Panc1 (cell line): Measurements from ENCODE around the gene ISY1. TPM values are rescaled to one million over a fixed set of nuclear protein-coding genes. Genes with fewer than 3 reads are reported as not detected.

ENCODE experiments used
- ATAC-seq: fragments of 200-7000 bp; cut with Tn5 transposase; 2 replicates; pipeline ENCODE4 v1.9.1; 2020; ENCODE audit warnings: mild to moderate bottlenecking, moderate library complexity
- BruUV-seq: library from RNA; stranded (reverse); fragments of 400-500 nt; replicated peaks from 2 replicates; lab custom pipeline; 2021; lab: Mats Ljungman, UMichigan
- CTCF ChIA-PET: fragments of 300-600 bp; sonication (Branson Sonifier 250); formaldehyde crosslinking; loops from one replicate; lab custom pipeline; 2022; ENCODE audit warnings: antibody characterized with exemption; lab: Charles Lee
- POLR2A ChIA-PET: fragments of 300-600 bp; sonication (Branson Sonifier 250); formaldehyde crosslinking; loops from one replicate; lab custom pipeline; 2022; ENCODE audit warnings: antibody characterized with exemption; lab: Charles Lee
- DNase-seq: peaks from one replicate; pipeline ENCODE4 v3.0.0-alpha.2; 2010; ENCODE audit warnings: low read depth, low spot score
- H3K27ac ChIP-seq: 2 replicates; pipeline ENCODE4 v1.5.1; 2011; ENCODE audit warnings: mild to moderate bottlenecking, low read length, inconsistent platforms
- H3K27me3 ChIP-seq: fragments of 200-500 bp; sonication (Bioruptor generic); 2 replicates; pipeline ENCODE4 v1.6.0; 2014; ENCODE audit warnings: low read length, inconsistent platforms; ENCODE audit not compliant: control insufficient read depth, insufficient read depth
- H3K36me3 ChIP-seq: fragments of 200-500 bp; sonication (Bioruptor generic); 2 replicates; pipeline ENCODE4 v1.5.1; 2014; ENCODE audit warnings: inconsistent platforms, mild to moderate bottlenecking, low read length, moderate library complexity; ENCODE audit not compliant: control insufficient read depth, insufficient read depth
- H3K4me1 ChIP-seq: 2 replicates; pipeline ENCODE4 v1.5.1; 2011; ENCODE audit warnings: inconsistent platforms, mild to moderate bottlenecking, low read length, moderate library complexity; ENCODE audit not compliant: control insufficient read depth, insufficient read depth
- H3K4me3 ChIP-seq, 2 experiments: 2 replicates each; pipeline ENCODE4 v1.5.1; 2011 to 2012; ENCODE audit warnings: low read depth in 2 of 2, low read length in 2 of 2, mild to moderate bottlenecking in 2 of 2, inconsistent platforms in 1 of 2, moderate library complexity in 1 of 2
- H3K9me3 ChIP-seq: fragments of 200-500 bp; sonication (Bioruptor generic); 2 replicates; pipeline ENCODE4 v1.5.1; 2014; ENCODE audit warnings: low read depth, mild to moderate bottlenecking, inconsistent platforms, low read length, moderate library complexity; ENCODE audit not compliant: control insufficient read depth, insufficient read depth
- CTCF ChIP-seq: fragments of 450-650 bp; IDR thresholded peaks from 2 replicates; pipeline ENCODE4 v1.5.1; 2017; ENCODE audit warnings: mild to moderate bottlenecking
- POLR2AphosphoS5 ChIP-seq: IDR thresholded peaks from 2 replicates; pipeline ENCODE4 v1.6.1; 2012; ENCODE audit warnings: mild to moderate bottlenecking, low read depth, low read length, moderate library complexity
- REST ChIP-seq, 2 experiments: IDR thresholded peaks; 2 replicates each; pipeline ENCODE4 v1.6.1; 2011 to 2012; ENCODE audit warnings: low read depth in 2 of 2, control low read depth in 1 of 2, low read length in 1 of 2, mild to moderate bottlenecking in 1 of 2, moderate library complexity in 1 of 2; ENCODE audit not compliant: insufficient read depth in 1 of 2
- SIN3A ChIP-seq: IDR thresholded peaks from 2 replicates; pipeline ENCODE4 v1.6.1; 2012; ENCODE audit warnings: low read depth, mild to moderate bottlenecking, low read length, moderate library complexity, borderline replicate concordance; ENCODE audit not compliant: insufficient read depth
- TCF7L2 ChIP-seq: IDR thresholded peaks from 2 replicates; pipeline ENCODE4 v1.6.1; 2011; ENCODE audit warnings: mild to moderate bottlenecking, low read depth, low read length, inconsistent platforms
- in situ Hi-C: cut with HindIII; loops from 2 replicates; pipeline ENCODE4 v1.10.0; 2016; ENCODE audit warnings: low sequenced_read_pairs, low pct_unique_long_range_greater_than_20kb
- intact Hi-C: fragments of 100-400 bp; cut with micrococcal nuclease; formaldehyde crosslinking; loops from one replicate; pipeline ENCODE4 v1.10.0; 2022; ENCODE audit not compliant: unreplicated experiment
- total RNA-seq: library from RNA; stranded (reverse); gene quantifications from one replicate; pipeline ENCODE4 v1.2.1, GENCODE V29; 2021; ENCODE audit not compliant: unreplicated experiment

Gene ISY1
- total RNA-seq, 1 experiment from 2014 or later, result 45.7 TPM

GRCh38 chr3:129104051-129104450, 56.8 kb downstream of the ISY1 start:
- H3K9me3 ChIP-seq, result no peaks in the 10 kb centered on the region
- ChIA-PET CTCF (no interaction called here), POLR2A (no interaction called here)
- no peaks in the 10 kb centered on the region for H3K36me3 ChIP-seq
- DNase-seq (no peak), ATAC-seq (no peak)
- TSS peak; percentile 13 for BruUV-seq
- no peak for TF ChIP-seq SIN3A
- no peak for TF ChIP-seq POLR2AphosphoS5
- TF ChIP-seq REST (IDR thresholded peaks at IDR 0.05; ENCODE audit: insufficient read depth in 1 of 2, low read depth in 2 of 2, low read length in 1 of 2), result no peak
- TF ChIP-seq TCF7L2, result no peak
- no peak for TF ChIP-seq CTCF
- in situ Hi-C loops, result no loop called here
- no peak overlapping the region for H3K4me3 ChIP-seq
- no peaks in the 10 kb centered on the region for H3K4me1 ChIP-seq
- H3K27me3 ChIP-seq, result no peaks in the 10 kb centered on the region
- intact Hi-C loops, result no loop called here
- H3K27ac ChIP-seq, result no peak overlapping the region

- H3K36me3 ChIP-seq, result no peaks in the 10 kb centered on the region
- TF ChIP-seq CTCF (no peak), POLR2AphosphoS5 (no peak), REST (IDR thresholded peaks at IDR 0.05; ENCODE audit: insufficient read depth in 1 of 2, low read depth in 2 of 2, low read length in 1 of 2) (no peak), TCF7L2 (no peak), SIN3A (no peak)
- no TSS peak for BruUV-seq
- H3K4me1 ChIP-seq, result no peaks in the 10 kb centered on the region
- H3K27me3 ChIP-seq, result no peaks in the 10 kb centered on the region
- no peak; the same call in 1 of the 2 replicates for ATAC-seq
- H3K9me3 ChIP-seq, result no peaks in the 10 kb centered on the region
- no peak for DNase-seq
- no peak overlapping the region for H3K4me3 ChIP-seq
- no peak overlapping the region for H3K27ac ChIP-seq
- POLR2A ChIA-PET, result no interaction called here
- in situ Hi-C loops (no loop called here), intact Hi-C loops (no loop called here)
- CTCF ChIA-PET, result no interaction called here
Measured at GRCh38 chr3:129103296-129103695, 57.6 kb downstream of the ISY1 start.
